Gastrocnemius medialis (tissue), 4 donors: ENCODE results near the gene STK39. TPM values are rescaled to one million over a fixed set of nuclear protein-coding genes. Genes with fewer than 3 reads are reported as not detected.

Experiments used
- ATAC-seq, 2 donors: fragments of 150-250 bp; one replicate each; pipeline ENCODE4 v1.9.1; 2016
- DNase-seq, 2 donors: peaks; one replicate each; pipeline ENCODE4 v3.0.0-alpha.2; 2019
- H3K27ac ChIP-seq, 4 donors: fragments of 200-600 bp; sonication (generic); 1 replicate in 1 of 4; 2 replicates in 3 of 4; pipeline ENCODE4 v1.5.1; 2016 to 2018; ENCODE audit warnings: mild to moderate bottlenecking in 2 of 4, moderate library complexity in 1 of 4
- H3K27me3 ChIP-seq, 3 donors: fragments of 200-600 bp; sonication (generic) in 2 of 3; 1 replicate in 1 of 3; 2 replicates in 2 of 3; pipeline versions ENCODE4 v1.5.1 to v1.6.0; 2016 to 2019; ENCODE audit warnings: mild to moderate bottlenecking in 1 of 3, moderate library complexity in 1 of 3
- H3K36me3 ChIP-seq, 2 donors: fragments of 200-600 bp; sonication (generic) in 1 of 2; one replicate each; pipeline ENCODE4 v1.5.1; 2017 to 2018
- H3K4me1 ChIP-seq, 2 donors: fragments of 200-600 bp; sonication (generic) in 1 of 2; one replicate each; pipeline ENCODE4 v1.5.1; 2016 to 2017; ENCODE audit warnings: mild to moderate bottlenecking in 2 of 2
- H3K4me3 ChIP-seq, 4 donors: fragments of 200-600 bp; sonication (generic) in 3 of 4; 1 replicate in 1 of 4; 2 replicates in 3 of 4; pipeline ENCODE4 v1.5.1; 2016 to 2019; ENCODE audit warnings: mild to moderate bottlenecking in 2 of 4
- H3K9me3 ChIP-seq, 3 donors: fragments of 200-600 bp; sonication (generic) in 2 of 3; 1 replicate in 1 of 3; 2 replicates in 2 of 3; pipeline ENCODE4 v1.5.1; 2016 to 2019
- CTCF ChIP-seq, 5 experiments: fragments of 450-650 bp in 3 of 5; fragments of 200-600 bp in 2 of 5; sonication (generic) in 2 of 5; IDR thresholded peaks in 4 of 5; conservative IDR thresholded peaks in 1 of 5; 1 replicate in 4 of 5; 2 replicates in 1 of 5; pipeline ENCODE4 v1.5.1; 2016 to 2019; ENCODE audit warnings: antibody characterized with exemption in 5 of 5, mild to moderate bottlenecking in 3 of 5, moderate library complexity in 3 of 5
- POLR2A ChIP-seq, 2 donors: fragments of 450-650 bp; IDR thresholded peaks; one replicate each; pipeline ENCODE4 v1.6.1; 2017; ENCODE audit warnings: antibody characterized with exemption in 2 of 2, mild to moderate bottlenecking in 2 of 2, moderate library complexity in 2 of 2
- in situ Hi-C, 4 donors: fragments of 200-750 bp; cut with MboI; loops; one replicate each; pipeline versions ENCODE4 v1.15.0 to v1.8.0; 2017; ENCODE audit warnings: low sequenced_read_pairs in 4 of 4
- intact Hi-C: fragments of 100-400 bp; cut with DNase I; formaldehyde crosslinking; loops from one replicate; pipeline ENCODE4 v1.15.1; 2023; ENCODE audit warnings: low total_unique reads
- total RNA-seq, 4 donors: library from RNA; depleted of rRNA; stranded (reverse); fragments of >200 nt; gene quantifications; one replicate each; pipeline versions ENCODE4 v1.1.0 to v1.2.3, GENCODE V29; 2016

Gene STK39
- total RNA-seq, 4 donors from 2014 or later, result 0.66 to 2.9 (median 1.9) TPM

DNA sequence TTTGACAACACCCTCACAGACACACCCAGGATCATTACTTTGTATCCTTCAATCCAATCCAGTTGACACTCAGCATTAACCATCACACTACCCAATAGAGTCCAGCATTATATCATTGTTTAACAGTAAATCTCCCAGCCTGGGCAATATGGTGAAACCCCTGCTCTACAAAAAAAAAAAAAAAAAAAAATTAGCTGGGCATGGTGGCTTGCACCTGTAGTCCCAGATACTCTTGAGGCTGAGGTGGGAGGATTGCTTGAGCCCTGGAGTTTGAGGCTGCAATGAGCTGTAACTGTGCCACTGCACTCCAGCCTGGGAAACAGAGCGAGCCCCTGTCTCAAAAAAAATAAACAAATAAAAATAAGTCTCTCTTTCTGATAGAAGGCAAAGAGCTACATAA lies 304.0 kb downstream of the STK39 start:
- no peak for TF ChIP-seq POLR2A (IDR thresholded peaks at IDR 0.05)
- no peak for TF ChIP-seq CTCF (IDR thresholded peaks at IDR 0.05 in 4 of 5, conservative IDR thresholded peaks at IDR 0.05 in 1 of 5)
- no peaks in the 10 kb centered on the region for H3K36me3 ChIP-seq
- DNase-seq, result no peak
- in situ Hi-C loops (no loop called here), intact Hi-C loops (no loop called here)
- peaks cover 6 to 10% of the 10 kb centered on the region in 2 donors for H3K4me1 ChIP-seq
- H3K27me3 ChIP-seq, result no peaks in the 10 kb centered on the region
- no peaks in the 10 kb centered on the region for H3K9me3 ChIP-seq
- no peak overlapping the region for H3K4me3 ChIP-seq
- no peak overlapping the region for H3K27ac ChIP-seq
- ATAC-seq, result no peak

DNA sequence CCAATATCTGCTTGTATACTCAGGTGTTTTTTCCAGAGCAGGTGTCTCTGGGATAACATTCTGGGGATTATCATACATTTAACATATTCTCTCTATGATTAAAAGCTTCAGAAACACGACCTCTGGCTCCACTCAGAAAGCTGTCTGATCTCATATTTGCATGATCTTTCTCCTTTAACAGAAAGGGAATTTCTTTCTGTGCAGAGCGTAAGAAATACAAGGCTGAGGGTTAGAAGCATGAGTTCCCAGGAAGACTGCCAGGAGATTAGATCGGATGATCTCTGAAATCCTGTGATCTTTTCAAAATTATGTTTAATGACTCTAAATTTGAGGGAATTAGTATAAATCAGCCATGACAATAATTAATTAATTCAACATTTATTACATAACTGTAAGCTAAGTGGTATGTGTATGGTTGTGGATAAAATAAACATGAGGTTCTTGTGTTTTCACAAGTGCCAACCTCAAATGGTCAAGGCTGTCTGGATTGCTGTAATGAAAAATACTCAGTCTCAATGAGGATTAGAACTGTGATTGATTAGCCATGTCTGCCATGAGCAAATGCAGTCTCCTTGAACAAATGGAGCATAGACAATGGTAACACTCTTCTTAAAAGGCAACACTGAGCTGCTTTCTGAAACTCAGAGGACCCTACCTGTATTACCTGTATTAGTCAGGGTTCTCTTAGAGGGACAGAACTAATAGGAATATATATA lies 304.9 kb downstream of the STK39 start:
- intact Hi-C loops, result no loop called here
- TF ChIP-seq CTCF (IDR thresholded peaks at IDR 0.05 in 4 of 5, conservative IDR thresholded peaks at IDR 0.05 in 1 of 5) (no peak), POLR2A (IDR thresholded peaks at IDR 0.05) (no peak)
- DNase-seq (no peak), ATAC-seq (no peak)
- no peak overlapping the region for H3K27ac ChIP-seq
- H3K4me1 ChIP-seq, result peaks cover 6 to 10% of the 10 kb centered on the region in 2 donors
- no peaks in the 10 kb centered on the region for H3K36me3 ChIP-seq
- in situ Hi-C loops, result no loop called here
- H3K9me3 ChIP-seq, result no peaks in the 10 kb centered on the region
- H3K4me3 ChIP-seq, result no peak overlapping the region
- no peaks in the 10 kb centered on the region for H3K27me3 ChIP-seq

GRCh38 chr2:167941604-167942003 lies 305.8 kb downstream of the STK39 start:
- H3K4me3 ChIP-seq, result no peak overlapping the region
- intact Hi-C loops (no loop called here), in situ Hi-C loops (no loop called here)
- no peak overlapping the region for H3K27ac ChIP-seq
- H3K4me1 ChIP-seq, result peaks cover 6 to 10% of the 10 kb centered on the region in 2 donors
- no peak for TF ChIP-seq CTCF (IDR thresholded peaks at IDR 0.05 in 4 of 5, conservative IDR thresholded peaks at IDR 0.05 in 1 of 5)
- no peak for TF ChIP-seq POLR2A (IDR thresholded peaks at IDR 0.05)
- H3K27me3 ChIP-seq, result no peaks in the 10 kb centered on the region
- no peaks in the 10 kb centered on the region for H3K9me3 ChIP-seq
- ATAC-seq (no peak), DNase-seq (no peak)
- no peaks in the 10 kb centered on the region for H3K36me3 ChIP-seq

DNA sequence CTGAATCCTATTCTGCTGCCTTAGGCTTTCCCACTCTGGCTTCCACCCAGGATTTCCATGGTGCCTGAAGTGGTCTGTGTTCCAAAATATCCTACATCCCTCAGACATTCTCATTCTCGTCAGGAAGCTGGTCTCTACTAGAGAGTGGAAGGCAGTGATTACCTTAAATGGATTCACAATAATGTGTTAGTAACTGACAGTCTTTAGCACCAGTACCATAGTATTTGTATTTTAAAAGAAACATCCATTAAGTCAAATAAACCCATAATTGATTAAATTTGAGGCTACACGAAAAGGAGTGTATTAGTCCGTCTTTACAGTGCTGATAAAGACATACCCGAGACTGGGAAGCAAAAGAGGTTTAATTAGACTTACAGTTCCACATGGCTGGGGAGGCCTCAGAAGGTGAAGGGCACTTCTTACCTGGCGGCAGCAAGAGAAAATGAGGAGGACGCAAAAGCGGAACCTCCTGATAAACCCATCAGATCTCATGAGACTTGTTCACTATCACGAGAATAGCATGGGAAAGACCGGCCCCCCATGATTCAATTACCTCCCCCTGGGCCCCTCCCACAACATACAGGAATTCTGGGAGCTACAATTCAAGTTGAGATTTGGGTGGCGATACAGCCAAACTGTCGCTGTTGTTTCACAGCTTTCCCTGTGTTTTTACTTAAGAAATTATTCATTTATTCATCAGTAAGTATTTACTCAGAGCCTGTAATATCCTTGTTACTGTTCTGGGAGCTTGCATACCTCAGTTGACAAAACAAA lies 306.5 kb downstream of the STK39 start:
- no peak overlapping the region for H3K4me3 ChIP-seq
- H3K27ac ChIP-seq, result no peak overlapping the region
- no peaks in the 10 kb centered on the region for H3K36me3 ChIP-seq
- H3K4me1 ChIP-seq, result peaks cover 6 to 10% of the 10 kb centered on the region in 2 donors
- ATAC-seq, result no peak
- no peaks in the 10 kb centered on the region for H3K9me3 ChIP-seq
- no peak for TF ChIP-seq CTCF (IDR thresholded peaks at IDR 0.05 in 4 of 5, conservative IDR thresholded peaks at IDR 0.05 in 1 of 5)
- no peak for TF ChIP-seq POLR2A (IDR thresholded peaks at IDR 0.05)
- intact Hi-C loops, result no loop called here
- no peak for DNase-seq
- H3K27me3 ChIP-seq, result no peaks in the 10 kb centered on the region
- in situ Hi-C loops, result no loop called here
